ENCODE data around the gene PGA3. TPM values are rescaled to one million over a fixed set of nuclear protein-coding genes. Genes with fewer than 3 reads are reported as not detected.

PGA3 gene
- total RNA-seq, 1 donor = not detected

DNA sequence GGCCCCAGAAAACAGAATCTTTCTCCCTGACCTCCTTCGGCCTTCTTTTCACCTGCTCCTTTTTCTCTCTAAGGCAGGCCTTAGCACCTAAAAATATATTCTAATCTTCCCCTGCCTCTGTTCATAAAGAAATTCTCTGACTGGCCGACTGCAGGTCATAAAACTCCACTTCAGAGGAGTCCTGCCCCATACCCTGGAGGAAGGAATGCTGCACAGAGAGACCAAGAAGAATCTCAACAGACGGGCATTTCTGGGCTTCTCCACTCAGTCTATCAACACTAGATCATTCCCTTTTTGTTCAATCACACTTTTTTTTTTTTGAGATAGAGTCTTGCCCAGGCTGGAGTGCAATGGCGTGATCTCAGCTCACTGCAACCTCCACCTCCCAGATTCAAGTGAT, 19.7 kb upstream of the PGA3 start:
- TF ChIP-seq, protein P1, sequence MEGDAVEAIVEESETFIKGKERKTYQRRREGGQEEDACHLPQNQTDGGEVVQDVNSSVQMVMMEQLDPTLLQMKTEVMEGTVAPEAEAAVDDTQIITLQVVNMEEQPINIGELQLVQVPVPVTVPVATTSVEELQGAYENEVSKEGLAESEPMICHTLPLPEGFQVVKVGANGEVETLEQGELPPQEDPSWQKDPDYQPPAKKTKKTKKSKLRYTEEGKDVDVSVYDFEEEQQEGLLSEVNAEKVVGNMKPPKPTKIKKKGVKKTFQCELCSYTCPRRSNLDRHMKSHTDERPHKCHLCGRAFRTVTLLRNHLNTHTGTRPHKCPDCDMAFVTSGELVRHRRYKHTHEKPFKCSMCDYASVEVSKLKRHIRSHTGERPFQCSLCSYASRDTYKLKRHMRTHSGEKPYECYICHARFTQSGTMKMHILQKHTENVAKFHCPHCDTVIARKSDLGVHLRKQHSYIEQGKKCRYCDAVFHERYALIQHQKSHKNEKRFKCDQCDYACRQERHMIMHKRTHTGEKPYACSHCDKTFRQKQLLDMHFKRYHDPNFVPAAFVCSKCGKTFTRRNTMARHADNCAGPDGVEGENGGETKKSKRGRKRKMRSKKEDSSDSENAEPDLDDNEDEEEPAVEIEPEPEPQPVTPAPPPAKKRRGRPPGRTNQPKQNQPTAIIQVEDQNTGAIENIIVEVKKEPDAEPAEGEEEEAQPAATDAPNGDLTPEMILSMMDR (IDR thresholded peaks at IDR 0.05; ENCODE audit: extremely low read depth, low read depth, low read length) = no peak
- Histone ChIP-seq H3K4me1 (ENCODE audit: insufficient read depth, low read length) (no peaks in the 10 kb centered on the region), H3K27me3 (ENCODE audit: insufficient read depth, low read length) (peaks cover 4% of the 10 kb centered on the region), H3K9me3 (ENCODE audit: low read depth, low read length) (no peaks in the 10 kb centered on the region), H3K36me3 (ENCODE audit: insufficient read depth, low read length) (no peaks in the 10 kb centered on the region), H3K79me2 (ENCODE audit: insufficient read depth, low read length) (no peaks in the 10 kb centered on the region), H3K4me3 (ENCODE audit: insufficient read depth, low read length) (no peak overlapping the region), H3K4me2 (ENCODE audit: insufficient read depth, low read length) (no peak overlapping the region), H3K27ac (ENCODE audit: low read depth, low read length) (no peak overlapping the region), H2AFZ (ENCODE audit: low read length) (no peak overlapping the region), H4K20me1 (ENCODE audit: insufficient read depth, low read length) (no peaks in the 10 kb centered on the region)
- DNase-seq (ENCODE audit: insufficient read length, low spot score, missing footprints) = no peak

GRCh38 chr11:61186504-61186903, 16.8 kb upstream of the PGA3 start:
- H3K79me2 ChIP-seq (ENCODE audit: insufficient read depth, low read length) = no peaks in the 10 kb centered on the region
- H3K27me3 ChIP-seq (ENCODE audit: insufficient read depth, low read length) = peaks cover 7% of the 10 kb centered on the region
- TF ChIP-seq, protein P1 (IDR thresholded peaks at IDR 0.05; ENCODE audit: extremely low read depth, low read depth, low read length) = no peak
- DNase-seq (ENCODE audit: insufficient read length, low spot score, missing footprints) = no peak
- no peaks in the 10 kb centered on the region for H3K36me3 ChIP-seq (ENCODE audit: insufficient read depth, low read length)
- H3K27ac ChIP-seq (ENCODE audit: low read depth, low read length) = no peak overlapping the region
- H3K9me3 ChIP-seq (ENCODE audit: low read depth, low read length) = no peaks in the 10 kb centered on the region
- no peak overlapping the region for H2AFZ ChIP-seq (ENCODE audit: low read length)
- no peaks in the 10 kb centered on the region for H3K4me1 ChIP-seq (ENCODE audit: insufficient read depth, low read length)
- no peak overlapping the region for H3K4me2 ChIP-seq (ENCODE audit: insufficient read depth, low read length)
- H4K20me1 ChIP-seq (ENCODE audit: insufficient read depth, low read length) = no peaks in the 10 kb centered on the region
- H3K4me3 ChIP-seq (ENCODE audit: insufficient read depth, low read length) = no peak overlapping the region

GRCh38 chr11:61187505-61188130, 15.7 kb upstream of the PGA3 start:
- TF ChIP-seq, protein P1 (IDR thresholded peaks at IDR 0.05; ENCODE audit: extremely low read depth, low read depth, low read length) = peak; percentile 95
- Histone ChIP-seq H3K36me3 (ENCODE audit: insufficient read depth, low read length) (no peaks in the 10 kb centered on the region), H3K79me2 (ENCODE audit: insufficient read depth, low read length) (no peaks in the 10 kb centered on the region), H2AFZ (ENCODE audit: low read length) (no peak overlapping the region), H3K9me3 (ENCODE audit: low read depth, low read length) (no peaks in the 10 kb centered on the region), H4K20me1 (ENCODE audit: insufficient read depth, low read length) (no peaks in the 10 kb centered on the region), H3K4me1 (ENCODE audit: insufficient read depth, low read length) (no peaks in the 10 kb centered on the region), H3K27me3 (ENCODE audit: insufficient read depth, low read length) (peaks cover 8% of the 10 kb centered on the region), H3K27ac (ENCODE audit: low read depth, low read length) (no peak overlapping the region), H3K4me3 (ENCODE audit: insufficient read depth, low read length) (no peak overlapping the region), H3K4me2 (ENCODE audit: insufficient read depth, low read length) (no peak overlapping the region)
- peak; percentile 89 for DNase-seq (ENCODE audit: insufficient read length, low spot score, missing footprints)

GRCh38 chr11:61189933-61190332, 13.4 kb upstream of the PGA3 start:
- TF ChIP-seq, protein P1 (IDR thresholded peaks at IDR 0.05; ENCODE audit: extremely low read depth, low read depth, low read length) = no peak
- Histone ChIP-seq H3K4me3 (ENCODE audit: insufficient read depth, low read length) (no peak overlapping the region), H3K9me3 (ENCODE audit: low read depth, low read length) (no peaks in the 10 kb centered on the region), H3K36me3 (ENCODE audit: insufficient read depth, low read length) (no peaks in the 10 kb centered on the region), H4K20me1 (ENCODE audit: insufficient read depth, low read length) (no peaks in the 10 kb centered on the region), H2AFZ (ENCODE audit: low read length) (no peak overlapping the region), H3K4me2 (ENCODE audit: insufficient read depth, low read length) (no peak overlapping the region), H3K4me1 (ENCODE audit: insufficient read depth, low read length) (no peaks in the 10 kb centered on the region), H3K27ac (ENCODE audit: low read depth, low read length) (no peak overlapping the region), H3K27me3 (ENCODE audit: insufficient read depth, low read length) (peaks cover 10% of the 10 kb centered on the region), H3K79me2 (ENCODE audit: insufficient read depth, low read length) (no peaks in the 10 kb centered on the region)
- DNase-seq (ENCODE audit: insufficient read length, low spot score, missing footprints) = no peak
